Adrenal gland (tissue), 12 donors: ENCODE results near the gene CNTN1. TPM values are rescaled to one million over a fixed set of nuclear protein-coding genes. Genes with fewer than 3 reads are reported as not detected.

ENCODE experiments used
- DNase-seq, 7 donors: peaks; one replicate each; pipeline ENCODE4 v3.0.0-alpha.2; 2019 to 2020
- H3K27ac ChIP-seq, 5 donors: fragments of 200-600 bp; sonication (generic) in 4 of 5; 1 replicate in 3 of 5; 2 replicates in 2 of 5; pipeline versions ENCODE4 v1.5.1 to v1.8.0; 2016 to 2020; ENCODE audit warnings: mild to moderate bottlenecking in 1 of 5
- H3K27me3 ChIP-seq: fragments of 200-600 bp; 2 replicates; pipeline ENCODE4 v1.8.0; 2021
- H3K36me3 ChIP-seq, 2 donors: fragments of 200-600 bp; replicated peaks in 1 of 2; 1 replicate in 1 of 2; 2 replicates in 1 of 2; pipeline versions ENCODE4 v1.5.1 to v1.8.0; 2018 to 2022
- H3K4me1 ChIP-seq, 2 donors: fragments of 200-600 bp; replicated peaks in 1 of 2; 1 replicate in 1 of 2; 2 replicates in 1 of 2; pipeline versions ENCODE4 v1.5.1 to v1.8.0; 2018 to 2021
- H3K4me3 ChIP-seq, 4 donors: fragments of 200-600 bp; sonication (generic) in 3 of 4; one replicate each; pipeline ENCODE4 v1.5.1; 2016 to 2018
- H3K9me3 ChIP-seq, 3 donors: fragments of 200-600 bp; sonication (generic) in 1 of 3; replicated peaks in 1 of 3; 1 replicate in 2 of 3; 2 replicates in 1 of 3; pipeline versions ENCODE4 v1.5.1 to v1.8.0; 2016 to 2021
- CTCF ChIP-seq, 6 experiments: fragments of 450-650 bp in 4 of 6; fragments of 200-600 bp in 2 of 6; sonication (generic) in 1 of 6; IDR thresholded peaks; 1 replicate in 5 of 6; 2 replicates in 1 of 6; pipeline versions ENCODE4 v1.5.1 to v1.8.0; 2016 to 2021; ENCODE audit warnings: antibody characterized with exemption in 6 of 6, mild to moderate bottlenecking in 2 of 6, moderate library complexity in 1 of 6
- POLR2A ChIP-seq, 2 donors: fragments of 450-650 bp; IDR thresholded peaks; one replicate each; pipeline ENCODE4 v1.6.1; 2017; ENCODE audit warnings: antibody characterized with exemption in 2 of 2, mild to moderate bottlenecking in 2 of 2, moderate library complexity in 1 of 2
- WGBS, 4 donors: extraction: QIAGEN DNeasy Blood & Tissue Kit in 2 of 4; methylation state at CpG; one replicate each; pipeline versions ENCODE4 v1.1.5 to v1.1.7; 2013 to 2017; 5-methylcytosine and 5-hydroxymethylcytosine counted together
- intact Hi-C, 2 donors: fragments of 100-400 bp; cut with DNase I; formaldehyde crosslinking; loops; one replicate each; pipeline versions ENCODE4 v1.14.1 to v1.15.0; 2022 to 2023
- polyA plus RNA-seq, 3 donors: library from polyadenylated mRNA; stranded (reverse); fragments of 200-250 nt in 2 of 3; fragments of 350-450 nt in 1 of 3; fragmentation: Illumina TruSeq in 1 of 3; extraction: RNeasy Lipid Tissue Mini Kit (QIAGEN cat#74804) in 1 of 3; gene quantifications; one replicate each; pipeline ENCODE4 v1.2.3, GENCODE V29; 2013 to 2014
- total RNA-seq, 9 donors: library from RNA; depleted of rRNA in 4 of 9; stranded (reverse); fragments of >200 nt in 4 of 9; fragments of 120-200 nt in 1 of 9; fragmentation: NEBNext Ultra II Directional in 1 of 9; extraction: Animal tissue kit (Norgen Biotek cat#: 25700) in 1 of 9; gene quantifications; one replicate each; pipeline versions ENCODE4 v1.1.0 to v1.2.4, GENCODE V29; 2013 to 2023
- donor health status: healthy with polysubstance abuse.
- donor health status: Bipolar disorder and iron deficiency.
- donor health status: DM: yes; HTN: yes; CAD: no.
- donor health status: DM: no; HTN: no; CAD: no.
- donor health status: DM: no; HTN: no; CAD: no.
- donor health status: DM: yes; HTN: yes; CAD: no.

CNTN1 gene
- total and polyA plus RNA-seq, 12 donors, result 3.8 to 76.8 (median 20.7) TPM

GRCh38 chr12:40801861-40802260 is 109.6 kb downstream of the CNTN1 start:
- TF ChIP-seq POLR2A (IDR thresholded peaks at IDR 0.05), result no peak
- no peak for TF ChIP-seq CTCF (IDR thresholded peaks at IDR 0.05)
- Histone ChIP-seq H3K4me3 (no peak overlapping the region), H3K4me1 (peaks cover 0 to 4% of the 10 kb centered on the region in 2 donors), H3K27me3 (no peaks in the 10 kb centered on the region), H3K27ac (no peak overlapping the region), H3K36me3 (no peaks in the 10 kb centered on the region), H3K9me3 (no peaks in the 10 kb centered on the region)
- 70 to 76% (median 72%) methylated on average over 2 of the region's 2 CpGs for WGBS, 4 donors
- intact Hi-C loops, result no loop called here
- DNase-seq, result no peak

- peak in 1 of 7 donors; percentile 23 for DNase-seq
- Histone ChIP-seq H3K27me3 (no peaks in the 10 kb centered on the region), H3K4me1 (peaks cover 0 to 4% of the 10 kb centered on the region in 2 donors), H3K9me3 (no peaks in the 10 kb centered on the region), H3K36me3 (no peaks in the 10 kb centered on the region), H3K27ac (no peak overlapping the region), H3K4me3 (no peak overlapping the region)
- WGBS, 4 donors, result 35 to 52% (median 47%) methylated on average over 1 of the region's 1 CpG
- intact Hi-C loops, result no loop called here
- no peak for TF ChIP-seq CTCF (IDR thresholded peaks at IDR 0.05)
- no peak for TF ChIP-seq POLR2A (IDR thresholded peaks at IDR 0.05)
These were observed 110.4 kb downstream of the CNTN1 start for GRCh38 chr12:40802656-40803055.

- no peak for TF ChIP-seq POLR2A (IDR thresholded peaks at IDR 0.05)
- no peak for TF ChIP-seq CTCF (IDR thresholded peaks at IDR 0.05)
- Histone ChIP-seq H3K27ac (no peak overlapping the region), H3K4me3 (no peak overlapping the region), H3K4me1 (no peaks in the 10 kb centered on the region), H3K36me3 (no peaks in the 10 kb centered on the region), H3K27me3 (no peaks in the 10 kb centered on the region), H3K9me3 (no peaks in the 10 kb centered on the region)
- 49 to 67% (median 57%) methylated on average over 4 to 12 of the region's 12 CpGs for WGBS, 4 donors
- DNase-seq, result peak in 4 of 7 donors; percentile 15 to 44 (median 32)
- intact Hi-C loops, result no loop called here
These were observed 127.3 kb downstream of the CNTN1 start for GRCh38 chr12:40819436-40820108.

GRCh38 chr12:40820794-40821484 is 128.7 kb downstream of the CNTN1 start:
- Histone ChIP-seq H3K27ac (no peak overlapping the region), H3K4me1 (no peaks in the 10 kb centered on the region), H3K4me3 (no peak overlapping the region), H3K36me3 (no peaks in the 10 kb centered on the region), H3K9me3 (no peaks in the 10 kb centered on the region), H3K27me3 (no peaks in the 10 kb centered on the region)
- WGBS, 4 donors, result 32 to 35% (median 34%) methylated on average over 2 of the region's 2 CpGs
- no peak for TF ChIP-seq CTCF (IDR thresholded peaks at IDR 0.05)
- TF ChIP-seq POLR2A (IDR thresholded peaks at IDR 0.05), result no peak
- intact Hi-C loops, result no loop called here
- DNase-seq, result no peak
